Keratinocyte (primary cell): ENCODE measurements around the gene EPHB4. TPM values are rescaled to one million over a fixed set of nuclear protein-coding genes. Genes with fewer than 3 reads are reported as not detected.

Source experiments
- DNase-seq: peaks from one replicate; pipeline ENCODE4 v3.0.0-alpha.2; 2011; ENCODE audit warnings: low read depth, missing footprints, low spot score
- FAIRE-seq: peaks from 2 replicates; lab custom pipeline; 2011; peaks lifted over from hg19 to GRCh38; lab: Jason Lieb, UNC
- H2AFZ ChIP-seq: 2 replicates; pipeline ENCODE4 v1.6.0; 2012; ENCODE audit warnings: low read length, control low read depth, inconsistent platforms; ENCODE audit not compliant: control insufficient read depth
- H3K27ac ChIP-seq: 2 replicates; pipeline ENCODE4 v1.5.1; 2011; ENCODE audit warnings: low read length; ENCODE audit not compliant: control insufficient read depth, insufficient read depth
- H3K27me3 ChIP-seq: 3 replicates; pipeline ENCODE4 v1.6.0; 2011; ENCODE audit warnings: low read length; ENCODE audit not compliant: control insufficient read depth, insufficient read depth; ENCODE audit errors: extremely low read depth
- H3K36me3 ChIP-seq, 2 experiments: 2 replicates in 1 of 2; 3 replicates in 1 of 2; pipeline ENCODE4 v1.5.1; 2011; ENCODE audit warnings: low read length in 2 of 2, mild to moderate bottlenecking in 1 of 2; ENCODE audit not compliant: control insufficient read depth in 2 of 2, insufficient read depth in 2 of 2; ENCODE audit errors: extremely low read depth in 1 of 2
- H3K4me1 ChIP-seq: 3 replicates; pipeline ENCODE4 v1.5.1; 2011; ENCODE audit warnings: low read length; ENCODE audit not compliant: control insufficient read depth, insufficient read depth; ENCODE audit errors: extremely low read depth
- H3K4me2 ChIP-seq: 3 replicates; pipeline ENCODE4 v1.6.0; 2011; ENCODE audit warnings: low read depth, low read length; ENCODE audit not compliant: control insufficient read depth, insufficient read depth; ENCODE audit errors: extremely low read depth
- H3K4me3 ChIP-seq, 3 experiments: fragments of 200-600 bp in 1 of 3; sonication (generic) in 1 of 3; 2 replicates in 2 of 3; 3 replicates in 1 of 3; pipeline ENCODE4 v1.5.1; 2011 to 2016; ENCODE audit warnings: low read length in 3 of 3, mild to moderate bottlenecking in 3 of 3, control low read depth in 2 of 3, inconsistent platforms in 1 of 3, low read depth in 1 of 3, mixed read lengths in 1 of 3, mixed run types in 1 of 3, moderate library complexity in 1 of 3; ENCODE audit not compliant: control insufficient read depth in 2 of 3, insufficient read depth in 2 of 3; ENCODE audit errors: extremely low read depth in 1 of 3
- H3K79me2 ChIP-seq: 2 replicates; pipeline ENCODE4 v1.6.0; 2012; ENCODE audit warnings: low read length; ENCODE audit not compliant: control insufficient read depth, insufficient read depth
- H3K9ac ChIP-seq: 3 replicates; pipeline ENCODE4 v1.6.0; 2011; ENCODE audit warnings: low read length; ENCODE audit not compliant: control insufficient read depth, insufficient read depth; ENCODE audit errors: extremely low read depth
- H3K9me1 ChIP-seq: 3 replicates; pipeline ENCODE4 v1.6.0; 2011; ENCODE audit warnings: low read length; ENCODE audit not compliant: control insufficient read depth, insufficient read depth; ENCODE audit errors: extremely low read depth
- H3K9me3 ChIP-seq: 2 replicates; pipeline ENCODE4 v1.5.1; 2012; ENCODE audit warnings: low read depth, low read length; ENCODE audit not compliant: control insufficient read depth
- H4K20me1 ChIP-seq: 3 replicates; pipeline ENCODE4 v1.6.0; 2011; ENCODE audit warnings: low read length; ENCODE audit not compliant: control insufficient read depth, insufficient read depth; ENCODE audit errors: extremely low read depth
- EZH2 ChIP-seq: IDR thresholded peaks from one replicate; pipeline ENCODE4 v1.6.1; 2012; ENCODE audit warnings: inconsistent platforms, mild to moderate bottlenecking, low read length, moderate library complexity
- dilution Hi-C: fragments of 300-500 bp; cut with MboI; formaldehyde crosslinking; loops from one replicate; pipeline ENCODE4 v1.7.0; 2020; ENCODE audit warnings: low sequenced_read_pairs; ENCODE audit not compliant: extremely low pct_ligation_motif_present
- polyA plus RNA-seq, 5 experiments: library from polyadenylated mRNA; depleted of rRNA in 3 of 5; stranded (reverse) in 3 of 5; stranded (forward) in 1 of 5; unstranded in 1 of 5; fragments of >200 nt; gene quantifications; 1 replicate in 1 of 5; 2 replicates in 3 of 5; 3 replicates in 1 of 5; pipeline versions ENCODE4 v1.2.1 to v1.2.3, GENCODE V29; 2011 to 2012; ENCODE audit warnings: missing spikeins in 2 of 5, low read depth in 1 of 5, low replicate concordance in 1 of 5
- TF ChIP-seq, protein P1 (sequence below), 3 experiments: IDR thresholded peaks in 1 of 3; conservative IDR thresholded peaks in 1 of 3; optimal IDR thresholded peaks in 1 of 3; 2 replicates in 2 of 3; 3 replicates in 1 of 3; pipeline versions ENCODE3 to v1.5.1; 2011; ENCODE audit warnings: low read length in 3 of 3, mild to moderate bottlenecking in 3 of 3, moderate library complexity in 2 of 3, control low read depth in 1 of 3, inconsistent platforms in 1 of 3; ENCODE audit not compliant: insufficient read depth in 2 of 3; ENCODE audit errors: extremely low read depth in 1 of 3

The EPHB4 gene
- polyA plus RNA-seq, 1 donor (not counting 4 experiments of a cell fraction or from before 2014, with no cell fraction given): 61.4 TPM

DNA sequence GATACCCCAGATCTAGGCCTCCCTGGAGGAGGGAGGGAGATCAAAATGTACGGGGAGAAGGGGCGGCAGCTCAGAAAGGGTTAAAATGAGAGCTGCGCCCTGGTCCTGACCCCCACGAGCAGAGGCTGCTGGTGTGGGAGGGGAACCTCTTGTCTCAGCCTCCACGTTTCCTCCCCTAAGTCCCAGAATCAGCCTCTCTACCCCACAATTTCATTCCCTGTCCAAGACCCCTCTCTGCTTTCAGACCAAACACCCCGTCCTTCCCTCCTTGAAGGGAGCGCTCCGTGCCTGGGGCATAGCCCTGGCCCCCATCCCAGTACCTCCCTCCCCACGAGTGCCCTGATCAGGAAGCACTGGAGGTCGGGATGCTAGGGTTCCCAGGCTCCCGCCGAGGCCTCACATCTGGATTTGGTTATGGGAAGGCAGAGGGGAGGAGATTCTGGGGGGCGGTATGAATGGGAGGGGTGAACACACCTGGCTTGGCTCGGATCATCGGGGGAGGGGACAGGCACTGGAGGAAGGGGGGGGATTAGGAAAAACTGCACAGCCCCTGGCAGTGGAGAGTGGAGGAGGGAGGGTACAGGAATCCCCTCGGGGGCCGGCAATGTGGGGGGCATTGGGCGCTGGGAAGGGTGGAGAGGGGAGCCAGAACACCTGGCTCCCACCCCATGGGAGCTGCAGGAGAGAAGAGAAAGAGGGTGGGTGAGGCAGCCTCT lies 2.7 kb downstream of the EPHB4 start:
- FAIRE-seq (no peak), DNase-seq (no peak)
- Histone ChIP-seq H2AFZ (no peak overlapping the region), H3K9me1 (no peaks in the 10 kb centered on the region), H3K27me3 (no peaks in the 10 kb centered on the region), H3K79me2 (peaks cover 58% of the 10 kb centered on the region), H3K36me3 (peaks cover 18 to 39% of the 10 kb centered on the region in 2 experiments), H3K27ac (peak overlapping the region; percentile 59), H3K9me3 (no peaks in the 10 kb centered on the region), H3K4me2 (peak overlapping the region; percentile 99), H3K4me1 (peaks cover 6% of the 10 kb centered on the region), H3K9ac (peak overlapping the region; percentile 74), H3K4me3 (peak overlapping the region; percentile 72 to 97 (median 83)), H4K20me1 (peaks cover 4% of the 10 kb centered on the region)
- dilution Hi-C loops: no loop called here
- no peak for TF ChIP-seq EZH2
- TF ChIP-seq, protein P1, sequence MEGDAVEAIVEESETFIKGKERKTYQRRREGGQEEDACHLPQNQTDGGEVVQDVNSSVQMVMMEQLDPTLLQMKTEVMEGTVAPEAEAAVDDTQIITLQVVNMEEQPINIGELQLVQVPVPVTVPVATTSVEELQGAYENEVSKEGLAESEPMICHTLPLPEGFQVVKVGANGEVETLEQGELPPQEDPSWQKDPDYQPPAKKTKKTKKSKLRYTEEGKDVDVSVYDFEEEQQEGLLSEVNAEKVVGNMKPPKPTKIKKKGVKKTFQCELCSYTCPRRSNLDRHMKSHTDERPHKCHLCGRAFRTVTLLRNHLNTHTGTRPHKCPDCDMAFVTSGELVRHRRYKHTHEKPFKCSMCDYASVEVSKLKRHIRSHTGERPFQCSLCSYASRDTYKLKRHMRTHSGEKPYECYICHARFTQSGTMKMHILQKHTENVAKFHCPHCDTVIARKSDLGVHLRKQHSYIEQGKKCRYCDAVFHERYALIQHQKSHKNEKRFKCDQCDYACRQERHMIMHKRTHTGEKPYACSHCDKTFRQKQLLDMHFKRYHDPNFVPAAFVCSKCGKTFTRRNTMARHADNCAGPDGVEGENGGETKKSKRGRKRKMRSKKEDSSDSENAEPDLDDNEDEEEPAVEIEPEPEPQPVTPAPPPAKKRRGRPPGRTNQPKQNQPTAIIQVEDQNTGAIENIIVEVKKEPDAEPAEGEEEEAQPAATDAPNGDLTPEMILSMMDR (optimal IDR thresholded peaks at IDR 0.05 in 1 of 3, IDR thresholded peaks at IDR 0.05 in 1 of 3, conservative IDR thresholded peaks at IDR 0.05 in 1 of 3; ENCODE audit: extremely low read depth in 1 of 3, insufficient read depth in 2 of 3, low read length in 3 of 3): no peak

DNA sequence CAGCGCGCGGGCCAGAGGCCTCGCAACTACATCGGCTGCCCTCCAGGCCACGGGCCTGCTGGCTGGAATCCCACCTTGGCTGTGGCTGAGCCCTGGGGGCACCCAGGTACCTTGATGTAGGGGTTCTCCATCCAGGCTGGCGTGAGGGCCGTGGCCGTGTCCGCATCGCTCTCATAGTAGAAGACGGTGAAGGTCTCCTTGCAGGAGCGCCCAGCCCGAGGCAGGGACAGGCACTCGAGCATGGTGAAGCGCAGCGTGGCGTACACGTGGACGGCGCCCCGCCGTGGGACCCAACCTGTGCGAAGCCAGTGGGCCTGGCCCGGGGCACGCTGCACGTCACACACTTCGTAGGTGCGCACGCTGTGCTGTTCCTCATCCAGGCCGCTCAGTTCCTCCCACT lies 3.8 kb downstream of the EPHB4 start:
- H3K79me2 ChIP-seq: peaks cover 58% of the 10 kb centered on the region
- dilution Hi-C loops: no loop called here

More for the DNA sequence above, 3.8 kb downstream of the EPHB4 start:
- no peak overlapping the region for H3K4me2 ChIP-seq
- FAIRE-seq (no peak), DNase-seq (no peak)
- H3K4me3 ChIP-seq: no peak overlapping the region
- no peak overlapping the region for H2AFZ ChIP-seq
- no peaks in the 10 kb centered on the region for H3K9me3 ChIP-seq
- H3K27ac ChIP-seq: no peak overlapping the region
- H4K20me1 ChIP-seq: peaks cover 4% of the 10 kb centered on the region
- TF ChIP-seq, protein P1 (optimal IDR thresholded peaks at IDR 0.05 in 1 of 3, IDR thresholded peaks at IDR 0.05 in 1 of 3, conservative IDR thresholded peaks at IDR 0.05 in 1 of 3; ENCODE audit: extremely low read depth in 1 of 3, insufficient read depth in 2 of 3, low read length in 3 of 3): no peak
- no peak for TF ChIP-seq EZH2
- H3K9ac ChIP-seq: no peak overlapping the region
- no peaks in the 10 kb centered on the region for H3K27me3 ChIP-seq
- peaks cover 6% of the 10 kb centered on the region for H3K4me1 ChIP-seq
- no peaks in the 10 kb centered on the region for H3K9me1 ChIP-seq
- H3K36me3 ChIP-seq: peaks cover 26 to 43% of the 10 kb centered on the region in 2 experiments
